GM19099 (cell line): ENCODE measurements around the gene COL4A2.

ENCODE experiments used
- POLR2A ChIP-seq: IDR thresholded peaks from 3 replicates; pipeline ENCODE4 v1.6.1; 2011; ENCODE audit warnings: low read depth; ENCODE audit not compliant: insufficient read length; ENCODE audit errors: extremely low read depth

The COL4A2 gene

DNA sequence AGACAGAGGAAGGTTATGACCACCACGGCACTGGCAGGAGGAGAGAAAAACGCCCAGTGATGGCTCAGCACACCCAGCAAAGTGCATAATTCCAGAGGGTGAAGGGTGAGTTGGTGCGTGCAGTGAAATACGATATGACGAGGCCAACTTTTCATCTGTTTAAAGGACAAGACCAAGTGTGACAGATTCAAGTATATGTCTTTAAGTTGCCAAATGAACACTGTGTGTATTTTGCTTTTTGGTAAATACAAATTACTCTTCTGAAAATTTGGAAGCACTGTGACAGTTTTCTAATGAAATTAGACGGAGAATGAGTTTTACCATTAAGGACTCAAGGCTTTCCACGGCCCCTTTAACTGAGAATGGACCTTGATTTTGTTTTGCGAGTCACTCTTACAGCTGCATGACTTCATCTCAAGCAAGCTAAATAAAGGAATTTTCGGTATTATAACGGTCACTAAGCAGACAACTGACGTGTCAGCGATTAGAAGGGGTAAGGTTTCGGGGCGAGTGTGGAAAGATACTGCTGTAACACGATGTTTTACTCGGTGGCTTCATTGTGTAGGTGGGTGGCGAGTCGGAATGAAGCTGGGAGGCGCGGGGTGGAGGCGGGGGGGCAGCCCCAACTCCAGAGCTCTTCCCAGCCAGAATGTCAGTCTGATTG is 22.8 kb downstream of the COL4A2 start:
- TF ChIP-seq POLR2A, result no peak

DNA sequence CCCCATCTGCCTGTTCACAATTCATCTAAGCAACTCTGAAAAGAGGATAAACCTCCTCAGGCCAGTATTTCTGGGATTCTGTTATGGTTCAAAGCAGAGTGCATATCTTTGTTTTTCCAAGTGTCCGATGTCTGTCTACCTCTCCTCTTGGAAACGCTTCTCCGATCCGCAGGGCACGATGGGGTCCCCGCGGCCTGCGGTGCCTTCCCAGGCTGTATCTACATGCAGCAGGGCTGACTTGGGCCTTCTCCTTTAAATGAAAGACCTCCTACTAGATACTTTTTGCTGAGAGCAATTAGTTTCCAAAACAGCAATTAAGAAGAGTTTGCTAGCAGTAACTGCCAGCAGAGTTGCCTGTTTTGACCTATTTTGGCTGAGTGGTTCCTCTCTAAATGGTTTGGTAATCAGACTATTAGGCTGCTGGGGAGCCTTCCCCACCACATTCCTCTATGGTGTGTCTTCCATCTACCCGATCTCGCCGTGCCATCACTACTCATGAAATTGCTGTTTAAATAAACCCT is 23.5 kb downstream of the COL4A2 start:
- TF ChIP-seq POLR2A, result no peak

DNA sequence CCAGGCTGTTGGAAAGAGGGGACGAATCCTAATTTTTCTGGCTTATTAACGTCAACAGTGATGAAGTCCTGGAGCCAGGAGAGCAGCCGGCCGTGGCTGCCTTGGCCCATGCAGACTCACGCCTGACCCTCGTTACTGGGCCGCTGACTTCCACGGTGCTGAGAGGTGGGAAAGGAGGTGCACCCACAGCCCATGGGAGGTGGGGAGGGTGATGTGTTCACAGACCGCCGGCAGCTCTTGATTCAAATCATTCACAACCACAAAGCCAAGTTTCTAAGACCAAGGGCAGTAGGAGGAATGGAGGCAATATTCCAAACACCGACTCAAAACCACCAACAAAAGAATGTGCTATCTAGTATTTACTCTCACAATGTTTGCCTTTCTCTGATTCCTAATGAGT is 24.3 kb downstream of the COL4A2 start:
- no peak for TF ChIP-seq POLR2A

- no peak for TF ChIP-seq POLR2A
Measured at GRCh38 chr13:110332750-110333149, 25.7 kb downstream of the COL4A2 start.

- TF ChIP-seq POLR2A, result no peak
Measured at GRCh38 chr13:110333837-110334236, 26.8 kb downstream of the COL4A2 start.

DNA sequence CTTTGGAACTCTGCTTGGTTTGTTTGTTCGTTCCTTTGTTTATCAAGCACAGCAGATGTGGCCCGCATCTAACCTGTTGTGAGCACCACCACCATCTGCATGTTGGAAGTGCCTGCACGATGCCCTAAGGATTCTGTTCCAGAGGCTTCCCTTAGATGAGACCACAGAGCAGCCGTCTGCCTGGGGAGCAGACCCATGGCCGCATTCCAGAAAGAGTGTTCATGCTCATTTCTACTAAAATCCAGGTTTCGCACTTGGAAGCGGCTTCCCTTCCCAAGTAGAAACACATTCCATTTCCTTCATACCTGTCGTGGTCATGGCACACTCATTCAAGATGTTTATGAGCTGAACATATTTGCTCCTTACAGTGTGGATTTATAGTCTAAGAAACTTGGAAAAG is 27.2 kb downstream of the COL4A2 start:
- TF ChIP-seq POLR2A, result no peak

DNA sequence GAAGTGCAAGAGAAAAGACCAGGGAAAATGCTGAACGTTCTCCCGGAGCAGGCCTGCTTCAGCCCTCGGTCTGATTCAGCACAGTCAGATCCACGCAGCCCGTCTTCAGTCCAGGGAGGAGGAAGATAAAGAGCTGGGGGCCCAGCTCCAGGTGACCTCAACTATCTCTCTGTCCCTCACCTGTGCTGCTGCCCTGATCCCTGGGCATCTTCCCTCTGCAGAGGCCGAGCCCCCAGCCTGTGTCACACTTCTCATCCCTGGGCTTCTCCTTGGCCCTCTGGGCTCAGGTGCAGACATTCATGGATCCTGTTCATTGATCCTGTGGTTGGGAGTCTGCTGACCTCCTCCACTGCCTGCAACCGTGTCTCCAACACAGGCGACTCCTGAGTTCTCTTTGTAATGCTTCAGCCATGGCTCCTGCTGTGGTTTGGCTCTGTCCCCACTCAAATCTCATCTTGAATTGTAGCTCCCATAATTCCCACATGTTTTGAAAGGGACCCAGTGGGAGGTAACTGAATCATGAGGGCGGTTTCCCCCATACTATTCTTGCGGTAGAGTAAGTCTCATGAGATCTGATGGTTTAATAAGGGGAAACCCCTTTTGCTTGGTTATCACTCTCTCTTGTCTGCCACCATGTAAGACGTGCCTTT is 27.9 kb downstream of the COL4A2 start:
- no peak for TF ChIP-seq POLR2A

DNA sequence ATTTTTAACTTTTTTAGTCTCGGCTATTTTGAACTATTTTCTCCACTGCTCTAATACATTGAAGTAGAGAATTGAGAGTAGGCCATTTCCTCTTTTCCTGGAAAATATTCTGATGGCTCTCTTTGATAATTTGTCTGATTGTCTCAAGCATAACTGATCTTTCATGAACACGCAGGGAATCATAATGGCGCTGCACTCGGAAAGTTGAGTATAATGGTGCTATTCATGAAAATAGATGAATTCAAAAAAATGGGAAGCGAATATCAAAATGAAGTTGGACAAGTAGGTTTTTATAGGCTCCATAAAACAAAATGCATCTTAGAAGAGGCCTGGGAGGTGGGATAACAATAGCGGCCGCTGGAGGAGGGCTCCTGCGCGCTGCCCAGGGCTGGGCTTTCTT is 29.0 kb downstream of the COL4A2 start:
- TF ChIP-seq POLR2A, result no peak

DNA sequence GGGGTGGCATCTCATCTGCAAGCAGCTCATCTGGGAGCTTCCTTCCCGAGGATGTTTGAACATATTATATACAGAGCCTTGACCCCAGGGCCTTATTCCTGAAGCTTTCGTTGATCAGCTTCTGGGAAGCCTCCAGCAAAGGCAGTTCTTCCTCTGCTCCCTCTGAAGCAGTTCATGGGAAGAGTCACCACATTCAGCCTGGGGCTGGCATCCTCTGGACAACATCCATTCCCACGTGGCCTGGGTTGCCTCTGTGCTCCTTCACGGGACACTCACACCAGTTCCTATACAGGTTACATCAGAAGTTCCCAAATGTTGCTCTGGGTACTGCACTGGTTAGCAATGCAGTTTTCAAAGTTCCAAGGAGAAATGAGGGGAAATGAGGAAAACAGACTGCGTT is 29.6 kb downstream of the COL4A2 start:
- TF ChIP-seq POLR2A, result no peak

DNA sequence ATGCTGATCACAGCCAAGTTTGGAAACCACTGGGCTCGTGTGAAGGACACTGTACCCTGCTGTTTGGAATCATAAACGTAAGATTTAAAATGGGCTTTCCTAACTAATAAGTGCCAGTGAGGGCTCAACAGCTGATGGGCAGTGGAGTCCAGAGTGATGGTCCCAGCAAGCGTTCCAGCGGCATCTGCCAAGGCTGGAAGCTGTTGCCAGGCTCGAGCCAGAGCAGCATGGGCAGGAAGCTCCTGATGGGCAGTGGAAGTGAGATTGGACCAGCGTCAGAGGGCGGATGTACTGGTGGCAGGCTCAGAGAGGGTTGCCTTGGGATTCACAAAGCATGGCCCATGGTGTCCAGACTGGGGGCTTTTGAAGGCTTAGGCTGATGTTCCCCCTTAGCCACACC is 30.2 kb downstream of the COL4A2 start:
- TF ChIP-seq POLR2A, result no peak

- TF ChIP-seq POLR2A, result no peak
Measured at GRCh38 chr13:110338441-110339101, 31.5 kb downstream of the COL4A2 start.

- TF ChIP-seq POLR2A, result no peak
Measured at GRCh38 chr13:110339263-110339662, 32.2 kb downstream of the COL4A2 start.

DNA sequence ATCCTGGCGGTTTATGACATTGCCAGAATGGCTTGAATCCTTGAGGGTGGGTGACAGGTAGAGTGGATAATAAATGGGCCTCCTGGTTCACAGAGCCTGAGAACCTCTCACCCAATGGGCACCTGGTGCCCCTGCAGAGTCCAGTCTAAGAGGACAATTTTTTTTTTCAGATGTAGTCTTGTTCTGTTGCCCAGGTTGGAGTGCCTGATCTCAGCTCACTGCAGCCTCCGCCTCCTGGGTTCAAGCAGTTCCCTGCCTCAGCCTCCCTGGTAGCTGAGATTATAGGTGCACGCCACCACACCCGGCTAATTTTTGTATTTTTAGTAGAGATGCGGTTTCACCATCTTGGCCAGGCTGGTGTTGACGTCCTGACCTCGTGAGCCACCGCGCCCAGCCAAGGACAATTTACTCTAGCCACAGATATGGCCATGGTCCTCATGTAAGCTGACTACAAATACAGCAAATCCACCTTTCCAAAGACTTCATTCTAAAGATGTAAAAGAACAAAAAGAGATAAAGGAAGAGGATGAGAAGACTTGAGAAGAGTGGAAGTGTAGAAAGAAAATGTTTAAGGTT is 33.0 kb downstream of the COL4A2 start:
- TF ChIP-seq POLR2A, result no peak

GRCh38 chr13:110340812-110341444 is 33.8 kb downstream of the COL4A2 start:
- no peak for TF ChIP-seq POLR2A

- no peak for TF ChIP-seq POLR2A
Measured at GRCh38 chr13:110341445-110342244, 34.6 kb downstream of the COL4A2 start.

GRCh38 chr13:110342474-110342873 is 35.4 kb downstream of the COL4A2 start:
- TF ChIP-seq POLR2A, result no peak
